Muscle of back (tissue), 11 donors: ENCODE data around the gene IRF9. TPM values are rescaled to one million over a fixed set of nuclear protein-coding genes. Genes with fewer than 3 reads are reported as not detected.

Source experiments
- DNase-seq, 3 donors: peaks; one replicate each; pipeline versions ENCODE4 v3.0.0 to v3.0.0-alpha.2; 2013
- polyA plus RNA-seq, 10 donors: library from polyadenylated mRNA; unstranded; fragments of 120-200 nt; gene quantifications; one replicate each; pipeline ENCODE4 v1.2.1, GENCODE V29; 2013; ENCODE audit not compliant: insufficient read length in 10 of 10

Gene IRF9
- polyA plus RNA-seq, 10 donors = 23.8 to 36.0 (median 28.2) TPM

- DNase-seq = peak; percentile 74 to 79 (median 77)
These were observed 30.1 kb upstream of the IRF9 start for GRCh38 chr14:24130717-24131548.

- no peak for DNase-seq
These were observed 29.5 kb upstream of the IRF9 start for GRCh38 chr14:24131549-24131966.

- peak in 1 of 3 donors; percentile 37 for DNase-seq
These were observed 28.9 kb upstream of the IRF9 start for GRCh38 chr14:24132061-24132685.

GRCh38 chr14:24132976-24133375 is 28.1 kb upstream of the IRF9 start:
- DNase-seq = no peak

GRCh38 chr14:24133735-24134134 is 27.3 kb upstream of the IRF9 start:
- DNase-seq = no peak

- no peak for DNase-seq
These were observed 25.6 kb upstream of the IRF9 start for GRCh38 chr14:24135584-24135833.

- peak; percentile 87 to 96 (median 91) for DNase-seq
These were observed 25.0 kb upstream of the IRF9 start, which contains the start of gene PSME1 for GRCh38 chr14:24135834-24136683. Gene PSME1, plus strand, starts transcription at chr14:24136194. Its CDS starts 69 bp downstream, at chr14:24136263.

GRCh38 chr14:24136684-24137528 is 24.2 kb upstream of the IRF9 start:
- no peak for DNase-seq

GRCh38 chr14:24137529-24138395 is 23.3 kb upstream of the IRF9 start:
- no peak for DNase-seq

GRCh38 chr14:24138396-24139271 is 22.4 kb upstream of the IRF9 start:
- DNase-seq = no peak

- DNase-seq = no peak
These were observed 21.7 kb upstream of the IRF9 start for GRCh38 chr14:24139272-24139934.

GRCh38 chr14:24141097-24141880 is 19.8 kb upstream of the IRF9 start, which contains the start of gene EMC9:
Gene EMC9, minus strand, starts transcription at chr14:24141591. Its CDS starts 287 bp downstream, at chr14:24141304.
- DNase-seq = peak; percentile 99 to 100 (median 100)

GRCh38 chr14:24143511-24143910 is 17.6 kb upstream of the IRF9 start:
- DNase-seq = no peak

GRCh38 chr14:24144451-24144850 is 16.6 kb upstream of the IRF9 start:
- no peak for DNase-seq

GRCh38 chr14:24145219-24145618 is 15.8 kb upstream of the IRF9 start:
- DNase-seq = no peak

GRCh38 chr14:24145690-24146452 is 15.2 kb upstream of the IRF9 start:
- DNase-seq = no peak

- peak; percentile 93 to 97 (median 97) for DNase-seq
These were observed 14.6 kb upstream of the IRF9 start, which contains the start of gene PSME2 for GRCh38 chr14:24146453-24146977. Gene PSME2, minus strand, starts transcription at chr14:24146610. Its CDS starts 29 bp downstream, at chr14:24146581.
